COLO668 (cell line): Measurements from ENCODE around the gene POU4F1.
A peak's percentile ranks its signal among the peaks of the same experiment; 100 is the strongest.
"Not testable (repeated sequence)": the region's sequence is repeated elsewhere in the genome, so short reads cannot be mapped to it uniquely, and the experiment has no call there.

Experiments
- DNase-seq: peaks from one replicate; lab custom pipeline; 2025; ENCODE audit not compliant: unreplicated experiment; lab: John Stamatoyannopoulos, UW

The POU4F1 gene, protein sequence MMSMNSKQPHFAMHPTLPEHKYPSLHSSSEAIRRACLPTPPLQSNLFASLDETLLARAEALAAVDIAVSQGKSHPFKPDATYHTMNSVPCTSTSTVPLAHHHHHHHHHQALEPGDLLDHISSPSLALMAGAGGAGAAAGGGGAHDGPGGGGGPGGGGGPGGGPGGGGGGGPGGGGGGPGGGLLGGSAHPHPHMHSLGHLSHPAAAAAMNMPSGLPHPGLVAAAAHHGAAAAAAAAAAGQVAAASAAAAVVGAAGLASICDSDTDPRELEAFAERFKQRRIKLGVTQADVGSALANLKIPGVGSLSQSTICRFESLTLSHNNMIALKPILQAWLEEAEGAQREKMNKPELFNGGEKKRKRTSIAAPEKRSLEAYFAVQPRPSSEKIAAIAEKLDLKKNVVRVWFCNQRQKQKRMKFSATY

DNA sequence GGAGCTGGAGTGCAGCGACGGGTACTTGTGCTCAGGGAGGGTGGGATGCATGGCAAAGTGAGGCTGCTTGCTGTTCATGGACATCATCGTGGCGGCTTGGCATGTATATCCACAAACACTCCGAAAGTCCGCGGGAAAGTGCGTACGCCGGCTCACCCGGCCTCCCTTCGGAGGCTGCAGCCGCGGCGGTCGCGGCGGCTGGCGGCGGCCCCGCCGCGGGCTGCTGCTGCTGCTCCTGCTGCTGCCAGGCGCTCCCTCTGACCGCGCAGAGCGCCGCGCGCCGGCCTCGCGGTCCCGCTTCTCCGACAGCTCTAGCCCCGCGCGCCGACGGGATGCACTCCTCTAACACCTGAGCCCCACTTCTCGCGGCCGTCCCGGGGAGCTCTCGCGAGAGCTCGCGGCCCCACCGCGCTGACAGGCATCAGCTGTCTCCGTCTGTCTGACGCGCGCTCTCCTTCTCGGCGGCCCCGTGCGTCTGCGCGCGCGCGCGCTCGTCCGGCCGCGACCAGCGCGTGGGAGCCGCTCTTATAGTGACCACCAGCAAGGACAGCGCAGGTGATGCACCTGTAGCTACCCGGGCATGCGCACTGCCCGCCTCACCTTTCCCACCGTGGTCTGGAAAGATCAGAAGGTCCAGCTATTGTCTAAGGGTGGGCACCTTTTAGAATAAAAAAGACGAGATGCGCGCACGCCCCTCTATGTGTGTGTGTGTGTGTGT lies at the start of gene POU4F1:
Gene POU4F1, minus strand, starts transcription at position 313 of the 718 bp plus-strand sequence. Its CDS starts 226 bp downstream, at position 87.
- DNase-seq: peak; percentile 100

DNA sequence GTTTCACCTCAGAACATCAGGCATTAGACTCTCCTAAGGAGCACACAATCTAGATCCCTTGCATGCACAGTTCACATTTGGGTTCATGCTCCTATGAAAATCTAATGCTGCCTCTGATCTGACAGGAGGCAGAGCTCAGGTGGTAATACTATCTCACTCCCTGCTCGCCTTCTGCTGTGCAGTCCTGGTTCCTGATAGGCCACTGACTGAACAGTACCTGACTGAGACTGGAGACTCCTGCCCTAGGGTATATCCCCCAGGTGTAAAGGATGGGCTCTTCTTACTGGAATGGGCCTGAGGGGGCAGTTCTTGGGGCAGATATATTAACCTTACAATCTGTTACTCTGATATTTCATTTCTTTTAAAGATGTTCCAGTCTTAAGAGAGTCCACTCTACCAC lies 49.3 kb upstream of the POU4F1 start:
- no peak for DNase-seq

DNA sequence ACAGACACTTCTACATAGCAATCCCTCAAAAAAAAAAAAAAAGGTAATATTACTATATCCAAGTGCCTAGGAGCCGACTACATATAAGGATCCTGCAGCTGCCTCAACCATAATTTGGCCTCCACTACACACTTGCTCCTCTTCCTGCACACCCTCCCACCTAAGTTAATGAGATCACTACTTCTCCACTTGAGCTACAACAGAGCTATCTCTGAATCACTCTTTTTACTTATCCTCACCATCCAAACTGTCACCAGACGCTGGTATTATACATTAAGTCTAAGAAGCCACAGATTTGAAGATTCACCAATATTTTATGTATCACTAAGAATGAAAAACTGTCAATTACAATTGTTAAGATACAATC lies 47.3 kb upstream of the POU4F1 start:
- DNase-seq: no peak

DNA sequence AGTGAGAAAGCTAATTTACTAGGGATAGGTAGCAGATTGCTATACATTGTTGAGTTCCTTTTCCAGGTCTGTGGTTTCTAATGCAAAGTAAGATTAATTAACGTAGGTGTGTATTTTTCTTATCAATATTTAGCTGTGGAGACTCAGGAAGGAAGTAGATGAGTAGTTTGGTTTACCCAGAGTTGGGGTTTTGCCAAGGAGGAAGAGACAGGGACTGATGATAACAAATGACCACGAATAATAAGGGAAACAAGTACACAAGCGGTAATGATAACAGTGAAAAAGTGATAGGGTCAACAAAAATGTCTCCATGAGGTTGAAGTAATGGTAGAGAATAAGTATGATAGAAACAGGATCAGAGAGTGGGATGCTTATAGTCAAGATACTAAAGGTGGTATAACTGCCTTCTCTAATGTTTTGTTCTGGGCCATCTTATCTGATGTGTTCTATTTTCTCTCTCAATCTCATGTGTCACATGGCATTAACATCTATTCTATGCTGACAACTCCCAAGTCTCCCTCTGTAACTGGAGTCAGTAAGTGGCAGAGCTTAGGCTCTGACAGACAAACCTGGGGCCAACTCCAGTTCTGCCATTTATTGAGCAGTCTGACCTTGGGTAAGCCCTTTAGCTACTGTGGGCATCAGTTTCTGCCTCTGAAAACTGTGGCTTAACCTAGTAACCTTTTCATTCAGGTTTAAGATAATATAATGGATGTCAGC lies 46.8 kb upstream of the POU4F1 start:
- no peak for DNase-seq

DNA sequence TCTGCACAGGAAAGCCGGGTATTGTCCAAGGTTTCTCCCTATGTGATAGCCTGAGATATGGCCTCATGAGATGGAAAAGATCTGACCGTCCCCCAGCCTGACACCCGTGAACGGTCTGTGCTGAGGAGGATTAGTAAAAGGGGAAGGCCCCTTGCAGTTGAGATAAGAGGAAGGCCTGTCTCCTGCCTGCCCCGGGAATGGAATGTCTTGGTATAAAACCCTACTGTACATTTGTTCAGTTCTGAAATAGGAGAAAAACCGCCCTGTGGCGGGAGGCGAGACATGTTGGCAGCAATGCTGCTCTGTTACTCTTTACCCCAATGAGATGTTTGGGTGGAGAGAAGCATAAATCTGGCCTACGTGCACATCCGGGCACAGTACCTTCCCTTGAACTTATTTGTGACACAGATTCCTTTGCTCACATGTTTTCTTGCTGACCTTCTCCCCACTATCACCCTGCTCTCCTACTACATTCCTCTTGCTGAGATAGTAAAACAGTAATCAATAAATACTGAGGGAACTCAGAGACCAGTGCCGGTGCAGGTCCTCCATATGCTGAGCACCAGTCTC lies 43.8 kb upstream of the POU4F1 start:
- DNase-seq: not testable (repeated sequence)

DNA sequence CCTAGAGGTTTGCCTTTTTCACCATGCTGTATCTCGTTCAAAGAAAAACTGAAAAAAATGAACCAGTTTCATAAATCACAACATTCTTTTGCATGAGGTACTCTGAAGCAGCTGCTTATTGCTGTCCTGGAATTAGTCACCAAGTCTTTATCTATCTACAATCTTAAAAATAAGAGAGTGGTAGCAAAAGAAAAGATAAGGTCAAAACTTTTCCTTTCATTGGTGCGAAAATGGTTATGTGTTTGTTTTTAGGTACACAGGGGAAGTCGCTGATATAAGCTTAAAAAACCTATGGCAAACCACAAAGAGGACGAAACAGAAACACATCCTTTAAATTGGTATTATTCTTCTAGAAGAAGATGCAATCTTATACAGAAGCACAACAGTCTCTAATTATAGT lies 34.9 kb upstream of the POU4F1 start:
- DNase-seq: no peak

DNA sequence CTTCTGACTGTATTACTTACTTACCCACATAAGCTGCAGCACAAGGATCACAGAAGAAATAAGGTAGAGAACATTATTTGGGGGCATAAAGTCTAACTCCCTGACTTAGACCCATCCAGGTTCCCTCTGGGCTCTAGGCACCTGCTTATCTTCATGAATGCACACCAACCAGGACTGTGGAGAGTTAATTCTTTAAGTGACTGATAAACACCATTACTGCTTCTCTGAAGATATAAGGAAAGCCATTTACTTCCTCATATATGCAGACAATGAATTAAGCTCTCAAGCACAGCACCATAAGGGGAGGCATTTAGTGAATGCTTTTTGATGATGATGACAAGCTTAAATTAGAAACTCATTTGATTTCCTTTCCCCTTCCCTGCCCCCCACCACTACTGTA lies 33.1 kb upstream of the POU4F1 start:
- DNase-seq: no peak

- DNase-seq: no peak
These were observed 29.6 kb upstream of the POU4F1 start for GRCh38 chr13:78632996-78633395.

- no peak for DNase-seq
These were observed 27.7 kb upstream of the POU4F1 start for GRCh38 chr13:78631077-78631476.

- no peak for DNase-seq
These were observed 27.2 kb upstream of the POU4F1 start for GRCh38 chr13:78630511-78630910.

DNA sequence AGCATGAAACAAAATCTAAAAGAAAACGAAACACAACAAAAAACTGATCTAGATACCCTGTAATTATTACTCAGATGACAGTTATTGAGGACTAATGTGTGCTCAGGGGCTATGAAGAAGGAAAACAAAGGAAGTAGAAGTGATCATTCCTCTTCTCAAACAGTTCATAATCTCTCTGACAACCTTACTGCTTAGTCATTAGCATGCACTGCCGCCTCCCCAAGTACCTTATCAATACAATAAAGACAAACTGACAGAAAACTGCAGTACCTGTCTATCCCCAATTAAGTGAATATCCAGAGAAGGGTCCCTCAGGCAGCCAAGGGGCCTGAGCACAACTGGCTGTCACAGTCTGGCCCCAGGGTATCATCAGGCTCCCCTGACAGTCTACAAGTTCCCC lies 22.0 kb upstream of the POU4F1 start:
- DNase-seq: no peak

DNA sequence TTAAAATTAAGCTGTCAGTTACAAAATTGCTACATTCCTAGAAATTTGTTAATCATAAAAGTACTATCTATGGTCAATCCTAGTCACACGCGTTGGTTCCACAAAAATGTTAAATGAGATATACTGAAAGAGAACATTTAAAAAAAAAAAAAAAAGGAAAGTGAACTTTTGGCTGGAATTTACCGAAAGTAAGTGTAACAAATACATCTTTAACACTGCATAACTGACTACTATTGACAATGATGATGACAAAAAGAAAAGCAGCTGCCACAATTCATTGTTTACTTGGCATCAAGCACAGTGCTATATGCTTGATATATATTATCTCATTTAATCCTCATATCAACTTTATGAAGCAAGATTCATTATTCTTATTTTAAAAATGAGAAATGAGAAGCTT lies 19.8 kb upstream of the POU4F1 start:
- DNase-seq: no peak

DNA sequence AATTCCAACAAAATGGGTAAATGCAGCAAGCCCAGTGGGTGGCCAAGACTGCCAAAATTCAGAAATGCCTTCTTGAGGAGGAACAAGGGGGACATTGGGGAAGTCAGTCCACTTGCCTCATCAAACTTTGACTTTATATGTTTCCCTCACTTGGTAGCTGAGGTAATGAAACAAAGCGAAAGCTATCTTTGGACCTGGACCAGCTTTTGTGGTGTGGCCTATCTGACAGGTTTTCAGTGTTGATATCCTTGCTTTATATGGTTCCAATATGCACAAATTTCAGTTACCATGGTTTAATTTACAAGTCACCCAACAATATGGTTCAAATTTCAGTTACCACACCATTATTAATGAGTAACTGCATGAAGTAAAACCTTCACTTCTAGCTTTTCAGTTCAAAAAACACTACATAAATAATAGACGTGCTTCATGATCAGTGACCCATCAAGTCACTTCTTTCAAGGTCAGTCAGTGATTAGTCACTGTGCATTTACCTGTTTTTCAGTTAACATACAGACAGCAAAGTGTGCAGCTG lies 17.7 kb upstream of the POU4F1 start:
- DNase-seq: no peak

DNA sequence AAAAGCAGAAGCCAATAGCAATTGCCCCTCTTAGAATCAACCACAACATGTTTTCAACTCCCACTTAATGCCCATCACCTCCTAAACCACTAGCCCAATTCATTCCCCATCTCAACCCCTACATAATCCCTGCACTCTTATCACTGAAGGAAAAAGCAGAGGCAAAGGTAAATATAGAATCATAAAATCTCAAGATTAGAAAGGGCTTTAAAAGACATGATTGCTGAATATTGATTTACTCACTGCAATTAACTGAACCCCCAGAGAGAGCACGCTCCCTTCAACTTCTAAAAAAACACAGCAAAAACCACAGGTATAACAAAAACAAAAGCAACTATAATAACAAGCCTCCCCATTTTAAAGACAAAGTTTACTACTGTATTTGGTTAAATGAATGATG lies 15.1 kb upstream of the POU4F1 start:
- no peak for DNase-seq

DNA sequence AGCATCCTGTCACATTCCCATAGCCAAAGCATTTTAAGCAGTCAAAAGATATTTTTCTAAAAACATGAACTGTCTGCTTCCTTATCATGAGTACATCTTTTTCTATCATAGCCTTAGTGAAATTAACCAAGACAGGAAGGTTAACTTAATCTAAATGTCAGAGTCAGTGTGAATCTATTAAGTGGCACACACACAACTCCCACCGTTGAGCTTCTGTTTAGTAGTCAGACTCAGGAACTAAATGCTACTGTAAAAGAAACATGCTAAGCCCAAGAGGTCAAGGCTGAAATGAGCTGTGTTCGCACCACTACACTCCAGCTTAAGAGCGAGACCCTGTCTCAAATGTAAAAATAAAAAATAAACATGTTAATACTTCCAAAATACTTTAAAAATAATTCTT lies 7.7 kb upstream of the POU4F1 start:
- no peak for DNase-seq

DNA sequence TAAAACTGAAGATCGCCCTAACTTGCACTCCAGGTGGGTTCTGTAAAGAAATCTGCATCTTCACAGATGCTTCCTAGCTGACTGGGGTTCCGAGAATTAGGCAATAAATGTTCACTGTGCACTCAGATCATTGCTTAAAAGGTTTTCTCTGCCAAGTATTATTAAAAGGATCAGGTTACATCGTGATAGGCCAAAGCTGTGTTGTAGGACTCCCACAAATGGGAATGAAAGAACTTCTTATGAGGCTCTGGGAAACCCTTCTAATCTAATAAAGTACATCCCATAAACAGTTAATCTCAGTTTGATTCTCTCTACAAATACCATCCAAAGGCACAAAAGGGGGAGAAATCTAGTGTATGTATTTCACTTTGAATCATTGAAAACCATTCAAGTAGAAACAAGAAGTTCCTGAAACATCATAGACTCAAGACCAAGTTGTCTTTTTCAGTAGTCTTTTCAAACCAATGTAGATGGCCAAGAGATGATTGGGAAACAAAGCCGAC lies 7.1 kb upstream of the POU4F1 start:
- DNase-seq: no peak

DNA sequence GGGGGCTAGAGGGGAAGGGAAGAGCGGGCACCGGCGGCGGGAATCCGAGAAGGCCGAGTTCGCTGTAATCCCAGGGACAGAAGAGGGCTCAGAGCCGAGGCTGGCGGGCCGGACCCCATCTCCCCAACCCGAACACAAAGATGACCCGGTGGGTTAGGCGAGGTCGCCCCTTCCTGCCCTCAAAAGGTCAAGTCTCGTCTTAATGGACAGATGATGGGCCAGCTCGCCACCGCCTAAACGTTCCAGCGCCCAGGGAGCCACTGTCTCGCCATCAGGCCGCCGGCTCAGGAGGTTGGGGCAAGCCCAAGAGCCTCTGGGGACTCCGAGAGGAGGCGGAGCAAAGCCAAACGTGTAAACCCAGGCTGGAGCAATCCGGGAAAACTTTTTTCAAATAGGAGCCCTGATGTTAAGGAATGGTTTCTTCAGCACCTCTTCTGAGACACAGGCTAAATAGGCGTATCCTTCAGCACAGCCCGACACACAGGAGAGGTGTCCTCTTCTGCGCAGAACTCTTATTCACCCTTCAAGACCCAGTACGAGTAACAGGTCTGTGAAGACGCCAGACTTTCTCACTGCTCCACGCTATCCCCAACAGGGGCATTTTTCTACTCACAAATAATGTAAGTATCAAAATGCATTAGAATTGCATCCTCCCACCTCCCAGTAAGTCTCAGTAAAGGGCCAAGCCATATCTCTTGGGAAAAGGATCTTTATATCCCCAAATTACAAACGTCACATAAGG lies 6.3 kb upstream of the POU4F1 start:
- DNase-seq: peak; percentile 78

DNA sequence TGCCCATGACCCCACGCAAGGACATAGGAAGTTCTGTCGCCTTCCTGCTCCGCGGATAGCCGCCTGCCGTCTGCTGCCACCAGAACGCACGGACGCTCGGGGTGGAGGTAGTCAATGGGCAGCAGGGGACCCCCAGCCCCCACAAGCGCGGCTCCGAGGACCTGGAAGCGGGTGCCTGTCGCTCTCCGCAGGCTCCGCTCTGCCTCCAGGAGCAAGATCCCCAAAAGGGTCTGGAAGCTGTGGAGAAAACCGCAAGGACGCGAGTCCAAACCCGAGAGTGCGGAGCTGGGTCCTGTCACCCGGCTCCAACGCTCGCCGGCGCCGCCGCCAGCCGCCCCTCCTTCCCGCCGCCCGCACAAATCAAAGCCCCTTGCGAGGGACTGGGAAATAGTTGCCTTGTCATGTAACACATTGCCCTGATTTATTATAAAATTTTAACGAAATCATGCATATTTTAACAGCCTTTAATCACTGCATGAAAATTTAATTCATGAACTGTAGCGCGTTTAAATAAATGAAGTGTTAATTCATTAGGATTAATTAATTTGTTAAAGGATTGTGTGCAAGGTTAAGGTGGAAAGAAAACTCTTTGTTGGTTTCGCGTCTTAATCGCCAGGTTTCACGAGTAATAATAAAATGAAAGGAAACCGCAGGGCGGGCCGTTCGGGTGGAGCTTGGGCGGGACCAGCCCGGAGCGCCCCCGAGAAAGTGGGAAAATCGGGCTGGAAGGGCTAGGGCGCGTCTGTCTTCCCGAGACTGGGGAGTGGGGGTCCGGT lies 5.5 kb upstream of the POU4F1 start:
- DNase-seq: peak; percentile 65

DNA sequence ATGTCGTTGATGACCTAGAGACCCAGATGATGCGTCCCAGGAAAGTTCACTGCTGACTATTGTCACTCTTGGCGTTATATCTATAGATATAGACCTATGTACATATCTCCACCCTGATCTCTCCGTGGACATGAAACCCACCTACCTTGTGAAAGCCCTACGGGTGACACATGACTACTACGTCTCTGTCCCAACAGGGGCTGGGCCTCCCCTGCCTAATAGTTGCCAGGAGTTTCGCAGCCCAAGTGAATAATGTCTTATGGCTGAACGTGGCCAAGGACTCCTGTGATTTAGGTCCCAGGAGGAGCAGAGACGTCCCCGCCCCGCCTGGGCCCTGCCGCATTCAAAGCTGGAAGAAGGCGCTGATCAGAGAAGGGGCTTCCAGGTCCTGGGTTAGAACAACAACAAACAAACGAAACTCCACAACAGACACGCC lies 4.9 kb upstream of the POU4F1 start:
- no peak for DNase-seq
